Astrocyte (in vitro differentiated cells and primary cell): ENCODE measurements around the gene FN3KRP. TPM values are rescaled to one million over a fixed set of nuclear protein-coding genes. Genes with fewer than 3 reads are reported as not detected.

Experiments
- DNase-seq: peaks from one replicate; pipeline ENCODE4 v3.0.0-alpha.2; 2010; ENCODE audit warnings: low read depth
- FAIRE-seq: peaks from 2 replicates; lab custom pipeline; 2011; peaks lifted over from hg19 to GRCh38; lab: Jason Lieb, UNC
- H2AFZ ChIP-seq: 2 replicates; pipeline ENCODE4 v1.6.0; 2012; ENCODE audit warnings: low read depth, low read length, inconsistent platforms
- H3K27ac ChIP-seq: 2 replicates; pipeline ENCODE4 v1.5.1; 2011; ENCODE audit warnings: low read depth, low read length, inconsistent platforms
- H3K27me3 ChIP-seq: 2 replicates; pipeline ENCODE4 v1.6.0; 2011; ENCODE audit warnings: low read length, inconsistent platforms; ENCODE audit not compliant: insufficient read depth
- H3K36me3 ChIP-seq: 2 replicates; pipeline ENCODE4 v1.5.1; 2011; ENCODE audit warnings: low read length, inconsistent platforms; ENCODE audit not compliant: insufficient read depth
- H3K4me1 ChIP-seq: 2 replicates; pipeline ENCODE4 v1.5.1; 2011; ENCODE audit warnings: low read length, inconsistent platforms; ENCODE audit not compliant: insufficient read depth
- H3K4me2 ChIP-seq: 2 replicates; pipeline ENCODE4 v1.6.0; 2012; ENCODE audit warnings: low read length, inconsistent platforms
- H3K4me3 ChIP-seq: 2 replicates; pipeline ENCODE4 v1.5.1; 2011; ENCODE audit warnings: low read depth, mild to moderate bottlenecking, low read length, inconsistent platforms; ENCODE audit not compliant: insufficient read depth
- H3K79me2 ChIP-seq: 2 replicates; pipeline ENCODE4 v1.6.0; 2012; ENCODE audit warnings: mild to moderate bottlenecking, low read length, inconsistent platforms; ENCODE audit not compliant: insufficient read depth
- H3K9ac ChIP-seq: 2 replicates; pipeline ENCODE4 v1.6.0; 2012; ENCODE audit warnings: mild to moderate bottlenecking, low read length, inconsistent platforms
- H3K9me3 ChIP-seq: 2 replicates; pipeline ENCODE4 v1.5.1; 2012; ENCODE audit warnings: low read depth, mild to moderate bottlenecking, low read length, inconsistent platforms; ENCODE audit not compliant: insufficient read depth
- H4K20me1 ChIP-seq: 2 replicates; pipeline ENCODE4 v1.6.0; 2012; ENCODE audit warnings: low read length, inconsistent platforms; ENCODE audit not compliant: insufficient read depth
- H3K27ac Mint-ChIP-seq: one replicate; pipeline ENCODE4 v1.8.0; 2021; ENCODE audit warnings: mild to moderate bottlenecking, mixed read lengths; ENCODE audit not compliant: unreplicated experiment
- H3K27me3 Mint-ChIP-seq: one replicate; pipeline ENCODE4 v1.8.0; 2021; ENCODE audit warnings: low read depth, mixed read lengths; ENCODE audit not compliant: unreplicated experiment
- H3K36me3 Mint-ChIP-seq: one replicate; pipeline ENCODE4 v1.8.0; 2021; ENCODE audit warnings: low read depth, mixed read lengths; ENCODE audit not compliant: unreplicated experiment
- H3K4me1 Mint-ChIP-seq: one replicate; pipeline ENCODE4 v1.8.0; 2021; ENCODE audit warnings: low read depth, mixed read lengths; ENCODE audit not compliant: unreplicated experiment
- H3K4me3 Mint-ChIP-seq: one replicate; pipeline ENCODE4 v1.8.0; 2021; ENCODE audit warnings: mild to moderate bottlenecking, moderate library complexity, mixed read lengths; ENCODE audit not compliant: unreplicated experiment
- H3K9me3 Mint-ChIP-seq: one replicate; pipeline ENCODE4 v1.8.0; 2021; ENCODE audit warnings: mild to moderate bottlenecking, mixed read lengths; ENCODE audit not compliant: unreplicated experiment
- EZH2 ChIP-seq: IDR thresholded peaks from 2 replicates; pipeline ENCODE4 v1.6.1; 2012; ENCODE audit warnings: mild to moderate bottlenecking, low read length, inconsistent platforms; ENCODE audit not compliant: insufficient read depth
- total RNA-seq: library from RNA; stranded (reverse); gene quantifications from 2 replicates; pipeline ENCODE4 v1.2.1, GENCODE V29; 2021
- TF ChIP-seq, protein P1 (sequence below): IDR thresholded peaks from 2 replicates; pipeline ENCODE4 v1.5.1; 2011; ENCODE audit warnings: low read depth, mild to moderate bottlenecking, inconsistent platforms, low read length, moderate library complexity; ENCODE audit not compliant: insufficient read depth

FN3KRP gene
- total RNA-seq, 1 donor from 2014 or later: 14.8 TPM

DNA sequence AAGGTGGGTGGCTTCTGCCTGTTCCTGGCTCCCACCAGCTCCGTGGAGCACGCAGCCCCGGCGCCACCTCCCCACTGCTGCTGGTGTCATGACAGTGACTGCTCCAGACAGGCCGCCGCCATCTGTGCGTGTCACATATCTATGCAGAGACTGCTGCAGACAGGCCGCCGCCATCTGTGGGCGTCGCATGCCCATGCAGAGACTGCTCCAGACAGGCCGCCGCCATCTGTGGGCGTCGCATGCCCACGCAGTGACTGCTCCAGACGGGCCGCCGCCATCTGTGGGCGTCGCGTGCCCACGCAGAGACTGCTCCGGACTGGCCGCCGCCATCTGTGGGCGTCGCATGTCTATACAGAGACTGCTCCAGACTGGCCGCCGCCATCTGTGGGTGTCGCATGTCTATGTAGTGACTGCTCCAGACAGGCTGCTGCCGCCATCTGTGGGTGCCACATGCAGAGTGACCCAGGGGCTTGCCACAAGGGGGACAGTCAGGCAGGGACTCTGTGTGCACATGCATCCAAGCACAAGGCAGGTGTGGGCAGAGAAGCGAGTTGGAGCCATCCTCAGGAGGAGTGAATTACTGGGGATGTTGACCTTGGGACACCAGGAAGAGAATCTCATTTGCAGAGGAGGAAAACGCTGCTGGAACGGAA, 3.3 kb upstream of the FN3KRP start:
- Mint-ChIP-seq H3K27me3 (peaks cover 9% of the 10 kb centered on the region), H3K36me3 (peaks cover 2% of the 10 kb centered on the region), H3K4me3 (no peak overlapping the region), H3K9me3 (no peaks in the 10 kb centered on the region), H3K27ac (no peak overlapping the region), H3K4me1 (peaks cover 5% of the 10 kb centered on the region)
- no peaks in the 10 kb centered on the region for H3K9me3 ChIP-seq
- no peaks in the 10 kb centered on the region for H3K27me3 ChIP-seq
- TF ChIP-seq, protein P1, sequence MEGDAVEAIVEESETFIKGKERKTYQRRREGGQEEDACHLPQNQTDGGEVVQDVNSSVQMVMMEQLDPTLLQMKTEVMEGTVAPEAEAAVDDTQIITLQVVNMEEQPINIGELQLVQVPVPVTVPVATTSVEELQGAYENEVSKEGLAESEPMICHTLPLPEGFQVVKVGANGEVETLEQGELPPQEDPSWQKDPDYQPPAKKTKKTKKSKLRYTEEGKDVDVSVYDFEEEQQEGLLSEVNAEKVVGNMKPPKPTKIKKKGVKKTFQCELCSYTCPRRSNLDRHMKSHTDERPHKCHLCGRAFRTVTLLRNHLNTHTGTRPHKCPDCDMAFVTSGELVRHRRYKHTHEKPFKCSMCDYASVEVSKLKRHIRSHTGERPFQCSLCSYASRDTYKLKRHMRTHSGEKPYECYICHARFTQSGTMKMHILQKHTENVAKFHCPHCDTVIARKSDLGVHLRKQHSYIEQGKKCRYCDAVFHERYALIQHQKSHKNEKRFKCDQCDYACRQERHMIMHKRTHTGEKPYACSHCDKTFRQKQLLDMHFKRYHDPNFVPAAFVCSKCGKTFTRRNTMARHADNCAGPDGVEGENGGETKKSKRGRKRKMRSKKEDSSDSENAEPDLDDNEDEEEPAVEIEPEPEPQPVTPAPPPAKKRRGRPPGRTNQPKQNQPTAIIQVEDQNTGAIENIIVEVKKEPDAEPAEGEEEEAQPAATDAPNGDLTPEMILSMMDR: no peak
- TF ChIP-seq EZH2: no peak
- H3K36me3 ChIP-seq: no peaks in the 10 kb centered on the region
- no peak for FAIRE-seq
- DNase-seq: no peak
- peaks cover 14% of the 10 kb centered on the region for H3K79me2 ChIP-seq
- H3K27ac ChIP-seq: no peak overlapping the region
- no peak overlapping the region for H3K4me3 ChIP-seq
- H3K4me1 ChIP-seq: peaks cover 10% of the 10 kb centered on the region
- no peak overlapping the region for H3K4me2 ChIP-seq
- no peak overlapping the region for H3K9ac ChIP-seq
- no peak overlapping the region for H2AFZ ChIP-seq
- H4K20me1 ChIP-seq: peaks cover 7% of the 10 kb centered on the region

GRCh38 chr17:82718986-82719685, 2.6 kb downstream of the FN3KRP start:
- Histone ChIP-seq H3K4me2 (no peak overlapping the region), H3K27me3 (no peaks in the 10 kb centered on the region), H2AFZ (no peak overlapping the region), H3K9me3 (no peaks in the 10 kb centered on the region), H3K4me1 (peaks cover 10% of the 10 kb centered on the region), H3K4me3 (no peak overlapping the region), H3K9ac (no peak overlapping the region), H3K79me2 (peaks cover 21% of the 10 kb centered on the region), H3K36me3 (peaks cover 3% of the 10 kb centered on the region), H4K20me1 (peaks cover 15% of the 10 kb centered on the region), H3K27ac (no peak overlapping the region)
- Mint-ChIP-seq H3K36me3 (peaks cover 12% of the 10 kb centered on the region), H3K4me3 (no peak overlapping the region), H3K9me3 (no peaks in the 10 kb centered on the region), H3K4me1 (peaks cover 5% of the 10 kb centered on the region), H3K27me3 (no peaks in the 10 kb centered on the region), H3K27ac (no peak overlapping the region)
- DNase-seq: no peak
- TF ChIP-seq, protein P1: no peak
- no peak for TF ChIP-seq EZH2
- no peak for FAIRE-seq

DNA sequence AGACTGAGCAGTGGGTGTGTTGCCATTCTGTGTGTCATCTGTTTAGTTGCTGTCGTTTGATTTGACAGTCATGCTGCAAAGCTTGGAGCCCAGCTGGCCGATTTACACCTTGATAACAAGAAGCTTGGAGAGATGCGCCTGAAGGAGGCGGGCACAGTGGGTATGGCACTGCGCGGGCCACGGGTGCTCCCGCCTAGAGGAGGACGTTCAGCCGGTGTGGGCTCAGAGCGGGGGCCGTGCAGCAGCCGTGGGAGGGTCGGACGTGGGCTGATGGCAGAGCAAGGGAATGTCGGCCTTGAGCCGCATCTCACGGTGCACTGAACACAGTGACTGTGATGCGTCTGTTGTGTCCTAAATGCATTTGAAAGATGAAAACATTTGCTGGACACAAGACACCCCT, 3.7 kb downstream of the FN3KRP start:
- Histone ChIP-seq H2AFZ (no peak overlapping the region), H3K27me3 (no peaks in the 10 kb centered on the region), H3K4me3 (no peak overlapping the region), H3K79me2 (peaks cover 21% of the 10 kb centered on the region), H3K4me2 (no peak overlapping the region), H3K9ac (no peak overlapping the region), H3K9me3 (no peaks in the 10 kb centered on the region), H4K20me1 (peaks cover 15% of the 10 kb centered on the region), H3K4me1 (peaks cover 10% of the 10 kb centered on the region), H3K27ac (no peak overlapping the region), H3K36me3 (peaks cover 3% of the 10 kb centered on the region)
- Mint-ChIP-seq H3K4me1 (peaks cover 5% of the 10 kb centered on the region), H3K4me3 (no peak overlapping the region), H3K36me3 (peaks cover 12% of the 10 kb centered on the region), H3K27me3 (no peaks in the 10 kb centered on the region), H3K27ac (no peak overlapping the region), H3K9me3 (no peaks in the 10 kb centered on the region)
- TF ChIP-seq EZH2: no peak
- TF ChIP-seq, protein P1: no peak
- DNase-seq: no peak
- no peak for FAIRE-seq
